Keratinocyte (primary cell): ENCODE results near the gene FOXK1. TPM values are rescaled to one million over a fixed set of nuclear protein-coding genes. Genes with fewer than 3 reads are reported as not detected.

Source experiments
- DNase-seq: peaks from one replicate; pipeline ENCODE4 v3.0.0-alpha.2; 2011; ENCODE audit warnings: low read depth, missing footprints, low spot score
- FAIRE-seq: peaks from 2 replicates; lab custom pipeline; 2011; peaks lifted over from hg19 to GRCh38; lab: Jason Lieb, UNC
- H2AFZ ChIP-seq: 2 replicates; pipeline ENCODE4 v1.6.0; 2012; ENCODE audit warnings: low read length, control low read depth, inconsistent platforms; ENCODE audit not compliant: control insufficient read depth
- H3K27ac ChIP-seq: 2 replicates; pipeline ENCODE4 v1.5.1; 2011; ENCODE audit warnings: low read length; ENCODE audit not compliant: control insufficient read depth, insufficient read depth
- H3K27me3 ChIP-seq: 3 replicates; pipeline ENCODE4 v1.6.0; 2011; ENCODE audit warnings: low read length; ENCODE audit not compliant: control insufficient read depth, insufficient read depth; ENCODE audit errors: extremely low read depth
- H3K36me3 ChIP-seq, 2 experiments: 2 replicates in 1 of 2; 3 replicates in 1 of 2; pipeline ENCODE4 v1.5.1; 2011; ENCODE audit warnings: low read length in 2 of 2, mild to moderate bottlenecking in 1 of 2; ENCODE audit not compliant: control insufficient read depth in 2 of 2, insufficient read depth in 2 of 2; ENCODE audit errors: extremely low read depth in 1 of 2
- H3K4me1 ChIP-seq: 3 replicates; pipeline ENCODE4 v1.5.1; 2011; ENCODE audit warnings: low read length; ENCODE audit not compliant: control insufficient read depth, insufficient read depth; ENCODE audit errors: extremely low read depth
- H3K4me2 ChIP-seq: 3 replicates; pipeline ENCODE4 v1.6.0; 2011; ENCODE audit warnings: low read depth, low read length; ENCODE audit not compliant: control insufficient read depth, insufficient read depth; ENCODE audit errors: extremely low read depth
- H3K4me3 ChIP-seq, 3 experiments: fragments of 200-600 bp in 1 of 3; sonication (generic) in 1 of 3; 2 replicates in 2 of 3; 3 replicates in 1 of 3; pipeline ENCODE4 v1.5.1; 2011 to 2016; ENCODE audit warnings: low read length in 3 of 3, mild to moderate bottlenecking in 3 of 3, control low read depth in 2 of 3, inconsistent platforms in 1 of 3, low read depth in 1 of 3, mixed read lengths in 1 of 3, mixed run types in 1 of 3, moderate library complexity in 1 of 3; ENCODE audit not compliant: control insufficient read depth in 2 of 3, insufficient read depth in 2 of 3; ENCODE audit errors: extremely low read depth in 1 of 3
- H3K79me2 ChIP-seq: 2 replicates; pipeline ENCODE4 v1.6.0; 2012; ENCODE audit warnings: low read length; ENCODE audit not compliant: control insufficient read depth, insufficient read depth
- H3K9ac ChIP-seq: 3 replicates; pipeline ENCODE4 v1.6.0; 2011; ENCODE audit warnings: low read length; ENCODE audit not compliant: control insufficient read depth, insufficient read depth; ENCODE audit errors: extremely low read depth
- H3K9me1 ChIP-seq: 3 replicates; pipeline ENCODE4 v1.6.0; 2011; ENCODE audit warnings: low read length; ENCODE audit not compliant: control insufficient read depth, insufficient read depth; ENCODE audit errors: extremely low read depth
- H3K9me3 ChIP-seq: 2 replicates; pipeline ENCODE4 v1.5.1; 2012; ENCODE audit warnings: low read depth, low read length; ENCODE audit not compliant: control insufficient read depth
- H4K20me1 ChIP-seq: 3 replicates; pipeline ENCODE4 v1.6.0; 2011; ENCODE audit warnings: low read length; ENCODE audit not compliant: control insufficient read depth, insufficient read depth; ENCODE audit errors: extremely low read depth
- EZH2 ChIP-seq: IDR thresholded peaks from one replicate; pipeline ENCODE4 v1.6.1; 2012; ENCODE audit warnings: inconsistent platforms, mild to moderate bottlenecking, low read length, moderate library complexity
- dilution Hi-C: fragments of 300-500 bp; cut with MboI; formaldehyde crosslinking; loops from one replicate; pipeline ENCODE4 v1.7.0; 2020; ENCODE audit warnings: low sequenced_read_pairs; ENCODE audit not compliant: extremely low pct_ligation_motif_present
- polyA plus RNA-seq, 5 experiments: library from polyadenylated mRNA; depleted of rRNA in 3 of 5; stranded (reverse) in 3 of 5; stranded (forward) in 1 of 5; unstranded in 1 of 5; fragments of >200 nt; gene quantifications; 1 replicate in 1 of 5; 2 replicates in 3 of 5; 3 replicates in 1 of 5; pipeline versions ENCODE4 v1.2.1 to v1.2.3, GENCODE V29; 2011 to 2012; ENCODE audit warnings: missing spikeins in 2 of 5, low read depth in 1 of 5, low replicate concordance in 1 of 5
- TF ChIP-seq, protein P1 (sequence below), 3 experiments: IDR thresholded peaks in 1 of 3; conservative IDR thresholded peaks in 1 of 3; optimal IDR thresholded peaks in 1 of 3; 2 replicates in 2 of 3; 3 replicates in 1 of 3; pipeline versions ENCODE3 to v1.5.1; 2011; ENCODE audit warnings: low read length in 3 of 3, mild to moderate bottlenecking in 3 of 3, moderate library complexity in 2 of 3, control low read depth in 1 of 3, inconsistent platforms in 1 of 3; ENCODE audit not compliant: insufficient read depth in 2 of 3; ENCODE audit errors: extremely low read depth in 1 of 3

Gene FOXK1
- polyA plus RNA-seq, 1 donor (not counting 4 experiments of a cell fraction or from before 2014, with no cell fraction given), result 4.4 TPM

DNA sequence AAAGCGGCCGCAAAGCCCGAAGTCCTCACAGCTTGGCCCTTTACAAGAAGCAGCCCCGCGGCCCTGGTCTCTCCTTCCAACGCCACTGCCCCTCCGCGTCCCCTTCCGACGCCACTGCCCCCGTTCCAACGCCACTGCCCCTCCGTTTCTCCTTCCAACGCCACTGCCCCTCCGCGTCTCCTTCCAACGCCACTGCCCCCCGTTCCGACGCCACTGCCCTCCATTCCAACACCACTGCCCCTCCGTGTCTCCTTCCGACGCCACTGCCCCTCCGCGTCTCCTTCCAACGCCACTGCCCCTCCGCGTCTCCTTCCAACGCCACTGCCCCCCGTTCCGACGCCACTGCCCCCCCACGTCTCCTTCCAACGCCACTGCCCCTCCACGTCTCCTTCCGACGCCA, 126.5 kb downstream of the FOXK1 start:
- Histone ChIP-seq H3K4me3 (no peak overlapping the region), H3K36me3 (no peaks in the 10 kb centered on the region), H3K79me2 (no peaks in the 10 kb centered on the region), H3K9ac (no peak overlapping the region), H3K4me2 (no peak overlapping the region), H2AFZ (no peak overlapping the region), H3K27me3 (peaks cover 30% of the 10 kb centered on the region), H3K9me3 (no peaks in the 10 kb centered on the region), H4K20me1 (no peaks in the 10 kb centered on the region), H3K27ac (no peak overlapping the region), H3K4me1 (no peaks in the 10 kb centered on the region), H3K9me1 (no peaks in the 10 kb centered on the region)
- TF ChIP-seq, protein P1, sequence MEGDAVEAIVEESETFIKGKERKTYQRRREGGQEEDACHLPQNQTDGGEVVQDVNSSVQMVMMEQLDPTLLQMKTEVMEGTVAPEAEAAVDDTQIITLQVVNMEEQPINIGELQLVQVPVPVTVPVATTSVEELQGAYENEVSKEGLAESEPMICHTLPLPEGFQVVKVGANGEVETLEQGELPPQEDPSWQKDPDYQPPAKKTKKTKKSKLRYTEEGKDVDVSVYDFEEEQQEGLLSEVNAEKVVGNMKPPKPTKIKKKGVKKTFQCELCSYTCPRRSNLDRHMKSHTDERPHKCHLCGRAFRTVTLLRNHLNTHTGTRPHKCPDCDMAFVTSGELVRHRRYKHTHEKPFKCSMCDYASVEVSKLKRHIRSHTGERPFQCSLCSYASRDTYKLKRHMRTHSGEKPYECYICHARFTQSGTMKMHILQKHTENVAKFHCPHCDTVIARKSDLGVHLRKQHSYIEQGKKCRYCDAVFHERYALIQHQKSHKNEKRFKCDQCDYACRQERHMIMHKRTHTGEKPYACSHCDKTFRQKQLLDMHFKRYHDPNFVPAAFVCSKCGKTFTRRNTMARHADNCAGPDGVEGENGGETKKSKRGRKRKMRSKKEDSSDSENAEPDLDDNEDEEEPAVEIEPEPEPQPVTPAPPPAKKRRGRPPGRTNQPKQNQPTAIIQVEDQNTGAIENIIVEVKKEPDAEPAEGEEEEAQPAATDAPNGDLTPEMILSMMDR (optimal IDR thresholded peaks at IDR 0.05 in 1 of 3, IDR thresholded peaks at IDR 0.05 in 1 of 3, conservative IDR thresholded peaks at IDR 0.05 in 1 of 3; ENCODE audit: extremely low read depth in 1 of 3, insufficient read depth in 2 of 3, low read length in 3 of 3), result no peak
- no peak for TF ChIP-seq EZH2
- dilution Hi-C loops, result no loop called here
- no peak for DNase-seq
- FAIRE-seq, result no peak

DNA sequence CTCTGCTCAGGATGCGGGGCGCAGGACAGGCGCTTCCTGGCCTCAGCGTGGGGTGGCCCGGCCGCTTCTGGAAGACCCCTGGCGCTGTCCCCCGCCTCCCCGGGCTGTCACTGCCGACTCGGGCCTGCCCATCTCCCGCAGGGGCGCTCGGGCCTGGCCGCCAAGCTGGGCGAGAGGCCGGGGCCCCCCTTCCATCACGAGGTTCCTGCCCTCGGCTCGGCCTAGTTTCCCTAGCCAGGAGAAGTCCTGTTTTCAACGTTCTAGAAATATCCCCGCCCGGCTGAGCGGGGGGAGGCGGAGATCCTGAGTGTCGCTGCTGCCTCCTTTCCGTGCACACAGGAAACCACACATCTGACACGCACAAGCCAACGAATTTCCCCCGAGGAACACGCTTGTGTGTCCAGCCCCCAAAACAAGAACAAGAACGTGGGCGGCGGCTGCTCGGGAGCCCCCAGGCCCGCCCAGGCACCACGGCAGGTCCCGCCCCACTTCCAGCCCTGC, 127.0 kb downstream of the FOXK1 start:
- no peaks in the 10 kb centered on the region for H3K9me1 ChIP-seq
- no peaks in the 10 kb centered on the region for H3K36me3 ChIP-seq
- H3K27ac ChIP-seq, result no peak overlapping the region
- dilution Hi-C loops, result no loop called here
- H3K4me3 ChIP-seq, result no peak overlapping the region
- H3K79me2 ChIP-seq, result no peaks in the 10 kb centered on the region
- FAIRE-seq (no peak), DNase-seq (no peak)
- no peaks in the 10 kb centered on the region for H4K20me1 ChIP-seq
- no peak for TF ChIP-seq EZH2
- TF ChIP-seq, protein P1 (optimal IDR thresholded peaks at IDR 0.05 in 1 of 3, IDR thresholded peaks at IDR 0.05 in 1 of 3, conservative IDR thresholded peaks at IDR 0.05 in 1 of 3; ENCODE audit: extremely low read depth in 1 of 3, insufficient read depth in 2 of 3, low read length in 3 of 3), result no peak
- no peak overlapping the region for H3K4me2 ChIP-seq
- no peaks in the 10 kb centered on the region for H3K4me1 ChIP-seq
- no peak overlapping the region for H3K9ac ChIP-seq
- H2AFZ ChIP-seq, result no peak overlapping the region
- no peaks in the 10 kb centered on the region for H3K9me3 ChIP-seq
- peaks cover 30% of the 10 kb centered on the region for H3K27me3 ChIP-seq
